GM19238 (cell line): ENCODE data around the gene UBE2I.

ENCODE experiments used
- DNase-seq: peaks from one replicate; pipeline ENCODE4 v3.0.0; 2011; ENCODE audit warnings: low spot score; ENCODE audit not compliant: insufficient read length

Gene UBE2I

DNA sequence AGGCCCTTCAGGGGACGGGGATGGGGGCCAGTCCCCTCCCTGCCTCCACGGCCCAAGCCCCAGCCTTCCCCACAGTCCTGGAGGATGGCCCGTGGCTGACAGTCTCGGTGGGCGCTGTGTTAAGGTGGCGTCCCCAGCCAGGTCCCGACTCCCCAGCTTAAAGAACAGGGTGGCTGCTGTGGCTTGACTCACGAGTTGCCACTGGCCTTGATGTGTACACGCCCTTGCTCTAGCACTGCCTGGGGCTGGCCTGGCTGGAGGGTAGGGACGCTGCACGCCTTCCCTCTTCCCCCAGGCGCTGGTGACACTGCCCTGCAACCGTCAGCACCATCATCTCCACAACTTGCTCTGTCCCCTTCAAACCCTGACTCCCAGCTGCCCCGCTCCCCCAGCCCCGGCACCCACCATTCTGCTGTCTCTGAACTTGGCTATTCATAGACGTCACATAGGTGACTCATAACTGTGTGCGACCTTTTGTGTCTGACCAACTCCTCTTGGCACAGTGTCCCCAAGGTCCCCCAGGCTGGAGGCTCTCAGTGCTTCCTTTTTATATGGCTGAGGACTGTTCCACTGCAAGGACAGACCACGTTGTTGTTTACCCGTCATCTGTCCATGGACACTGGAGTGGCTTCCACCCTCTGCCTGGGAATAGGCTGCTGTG, 48.6 kb downstream of the UBE2I start:
- no peak for DNase-seq

- no peak for DNase-seq
Measured at GRCh38 chr16:1361685-1362360, 52.4 kb downstream of the UBE2I start.

DNA sequence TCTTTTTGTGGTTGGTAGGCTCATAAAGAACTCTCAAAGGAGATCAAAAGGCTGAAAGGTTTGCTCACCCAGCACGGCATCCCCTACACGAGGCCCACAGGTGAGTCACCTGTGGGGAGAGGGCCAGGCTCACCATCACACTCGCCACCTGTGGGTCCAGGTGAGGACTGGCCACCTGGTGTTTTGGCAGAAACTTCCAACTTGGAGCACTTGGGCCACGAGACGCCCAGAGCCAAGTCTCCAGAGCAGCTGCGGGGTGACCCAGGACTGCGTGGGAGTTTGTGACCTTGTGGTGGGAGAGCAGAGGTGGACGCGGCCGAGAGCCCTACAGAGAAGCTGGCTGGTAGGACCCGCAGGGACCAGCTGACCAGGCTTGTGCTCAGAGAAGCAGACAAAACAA, 53.4 kb downstream of the UBE2I start:
- DNase-seq, result no peak

DNA sequence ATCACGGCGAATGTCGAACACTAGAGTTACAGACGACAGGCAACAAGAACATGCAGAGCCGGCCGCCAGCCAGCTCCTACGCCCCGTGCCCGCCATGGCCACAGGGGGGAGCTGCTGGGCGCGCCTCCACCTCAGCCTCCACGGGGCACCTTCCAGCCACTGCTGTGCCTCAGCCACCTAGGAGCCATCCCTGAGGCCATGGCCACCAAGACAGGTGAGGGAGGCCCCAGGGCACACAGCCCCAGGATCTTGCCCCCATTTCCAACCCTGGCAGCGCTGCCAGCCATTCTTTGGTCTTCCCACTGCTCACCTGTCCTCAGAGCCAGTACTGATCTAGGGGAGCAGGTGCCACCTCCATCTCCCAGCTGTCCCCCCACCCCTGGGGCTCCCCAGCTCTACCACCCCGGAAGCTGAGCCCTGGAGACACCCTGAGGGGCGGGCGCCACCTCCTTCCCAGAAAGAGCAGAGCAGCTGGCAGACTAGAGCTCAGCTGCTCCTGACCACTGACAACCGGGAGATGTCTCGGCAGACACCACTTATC, 54.1 kb downstream of the UBE2I start:
- DNase-seq, result peak; percentile 87

DNA sequence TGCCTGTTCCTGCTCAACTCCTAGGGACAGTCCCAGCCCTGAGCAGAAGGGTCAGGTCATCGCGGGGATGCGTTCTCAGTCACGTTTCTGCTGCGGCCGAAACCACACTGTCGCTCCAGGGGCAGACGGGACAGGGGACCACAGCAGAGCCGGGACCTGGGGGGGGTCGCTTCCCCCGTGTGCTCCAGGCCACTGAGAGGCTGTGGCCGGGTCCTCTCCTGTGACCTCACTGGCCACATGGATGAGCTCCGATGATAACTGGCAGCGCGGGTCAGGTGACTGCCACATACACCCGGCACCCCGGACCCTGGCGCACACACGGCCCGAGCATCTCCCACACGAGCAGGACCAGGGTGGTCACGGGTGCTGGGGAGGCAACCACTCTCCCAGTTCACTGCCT, 55.1 kb downstream of the UBE2I start:
- DNase-seq, result no peak

DNA sequence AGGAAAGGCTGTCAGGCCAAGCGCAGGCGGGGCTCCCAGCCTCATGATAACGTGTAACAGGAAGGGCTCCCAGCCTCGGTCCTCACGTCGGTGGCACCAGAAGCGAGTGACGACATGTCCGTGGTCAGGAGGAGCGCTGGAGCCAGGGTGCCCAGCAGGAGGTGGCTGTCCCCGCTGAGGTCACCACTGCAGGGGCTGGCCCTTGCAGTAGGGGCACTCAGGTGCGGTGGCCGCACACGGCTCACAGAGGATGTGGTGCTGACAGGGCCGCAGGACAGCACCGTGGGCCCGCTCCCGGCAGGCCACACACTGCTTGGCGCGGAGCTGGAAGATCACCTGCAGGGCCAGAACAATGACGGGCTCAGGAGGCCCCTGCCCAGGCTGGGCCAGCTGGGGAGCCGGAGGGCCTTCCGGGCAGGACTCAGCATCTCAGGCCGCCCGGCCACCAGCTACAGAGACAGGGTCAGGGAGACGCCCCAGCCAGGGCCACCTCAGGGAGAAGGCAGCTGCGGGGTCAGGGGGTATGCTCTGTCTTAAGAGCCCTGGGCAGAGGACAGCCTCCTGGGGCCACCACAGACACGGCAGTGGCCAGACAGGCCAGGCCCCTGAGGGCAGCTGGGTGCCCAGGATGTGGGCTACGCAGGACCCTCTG, 56.8 kb downstream of the UBE2I start:
- no peak for DNase-seq

GRCh38 chr16:1366712-1367299, 57.4 kb downstream of the UBE2I start:
- DNase-seq, result no peak

DNA sequence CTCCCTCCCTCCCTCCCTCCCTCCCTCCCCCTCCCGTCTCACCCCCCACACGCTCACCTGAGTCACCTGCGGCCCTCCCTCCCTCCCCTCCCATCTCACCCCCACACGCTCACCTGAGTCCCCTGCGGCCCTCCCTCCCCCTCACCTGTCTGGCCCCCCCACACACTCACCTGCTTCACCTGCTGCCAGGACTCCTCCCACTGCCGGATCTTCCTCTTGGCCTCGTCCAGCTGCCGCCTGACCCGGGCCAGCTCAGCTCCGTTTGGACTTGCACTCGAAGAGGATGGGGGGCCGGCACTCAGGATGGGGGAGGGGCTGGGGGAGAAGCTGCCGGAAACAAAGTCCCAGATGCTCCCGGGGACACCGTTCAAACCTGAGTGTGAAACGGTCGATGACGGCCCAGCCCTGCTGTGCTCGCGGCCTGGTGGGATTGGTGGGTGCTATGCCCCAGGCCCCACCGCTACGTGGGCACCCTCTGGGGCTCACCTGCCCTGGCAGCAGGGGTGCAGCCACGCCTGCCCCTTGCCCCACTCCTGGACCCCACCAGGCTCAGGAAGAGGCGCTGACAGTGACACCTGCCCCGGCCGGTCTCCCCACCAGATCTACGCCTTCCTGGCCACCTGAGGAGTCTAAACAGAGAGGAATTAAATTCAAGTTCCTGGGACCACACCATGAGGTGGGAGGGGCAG, 58.2 kb downstream of the UBE2I start:
- DNase-seq, result no peak

- no peak for DNase-seq
Measured at GRCh38 chr16:1371054-1371978, 61.9 kb downstream of the UBE2I start.

DNA sequence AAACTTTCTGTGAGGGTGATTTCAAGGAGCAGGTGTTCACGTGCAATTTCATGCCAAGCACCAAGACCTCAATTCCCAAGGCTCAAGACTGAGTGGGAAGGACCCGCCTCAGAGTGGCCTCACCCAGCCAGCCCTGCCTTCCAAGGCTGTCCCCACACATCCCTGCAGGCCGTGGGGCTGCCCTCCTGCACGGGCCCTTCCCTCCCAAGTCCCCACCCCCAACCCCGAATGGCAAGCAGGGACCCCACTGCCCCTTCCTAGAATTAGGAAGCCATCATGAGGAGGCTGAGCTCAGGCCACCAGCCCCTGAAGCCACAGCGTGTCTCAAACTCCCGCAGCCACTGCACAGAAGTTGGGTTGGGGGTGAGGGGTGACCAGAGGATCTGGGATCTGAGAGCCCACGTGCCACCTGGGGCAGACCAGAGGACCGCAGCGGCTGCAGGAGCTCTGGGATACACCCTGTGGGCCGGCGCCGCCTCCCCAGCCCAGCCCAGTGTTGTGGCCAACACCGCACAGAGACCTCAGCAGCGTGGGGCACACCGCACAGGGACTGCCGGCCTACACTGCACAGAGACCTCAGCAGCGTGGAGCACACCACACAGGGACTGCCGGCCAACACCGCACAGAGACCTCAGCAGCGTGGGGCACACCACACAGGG, 63.0 kb downstream of the UBE2I start:
- no peak for DNase-seq

GRCh38 chr16:1374418-1375297, 65.2 kb downstream of the UBE2I start:
- no peak for DNase-seq

DNA sequence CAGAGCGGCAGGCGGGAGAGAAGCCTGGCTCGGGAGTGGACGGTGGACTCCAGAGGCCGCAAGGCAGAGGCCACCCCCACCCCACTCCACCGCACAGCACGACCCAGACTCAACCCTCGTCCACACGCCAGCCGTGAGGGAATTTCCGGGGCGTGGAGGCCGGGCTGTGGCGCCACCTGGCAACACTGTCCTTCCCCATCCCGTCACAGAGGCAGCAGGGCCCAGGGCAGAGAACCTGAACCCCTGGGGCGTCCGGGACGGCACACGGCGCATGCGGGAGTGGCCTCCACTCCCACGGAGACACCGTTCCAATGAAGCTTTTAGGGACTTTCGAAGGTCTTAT, 65.8 kb downstream of the UBE2I start:
- no peak for DNase-seq

- no peak for DNase-seq
Measured at GRCh38 chr16:1375741-1376410, 66.4 kb downstream of the UBE2I start.
